Measurements from ENCODE around the gene HOXB3. TPM values are rescaled to one million over a fixed set of nuclear protein-coding genes. Genes with fewer than 3 reads are reported as not detected.
A peak's percentile ranks its signal among the peaks of the same experiment; 100 is the strongest.

The HOXB3 gene
- 100 to 1,000 TPM; 112 to 237 (median 181) TPM for polyA plus RNA-seq (ENCODE audit: insufficient read length in 4 of 4)

GRCh38 chr17:48589831-48590606, at the start of gene HOXB3:
Gene HOXB3, minus strand, starts transcription at chr17:48590241. Its CDS starts 37,767 bp downstream, at chr17:48552474.
- DNase-seq (ENCODE audit: low read depth in 4 of 4, low spot score in 2 of 4) = peak in 2 of 4 donors; percentile 91 to 95

DNA sequence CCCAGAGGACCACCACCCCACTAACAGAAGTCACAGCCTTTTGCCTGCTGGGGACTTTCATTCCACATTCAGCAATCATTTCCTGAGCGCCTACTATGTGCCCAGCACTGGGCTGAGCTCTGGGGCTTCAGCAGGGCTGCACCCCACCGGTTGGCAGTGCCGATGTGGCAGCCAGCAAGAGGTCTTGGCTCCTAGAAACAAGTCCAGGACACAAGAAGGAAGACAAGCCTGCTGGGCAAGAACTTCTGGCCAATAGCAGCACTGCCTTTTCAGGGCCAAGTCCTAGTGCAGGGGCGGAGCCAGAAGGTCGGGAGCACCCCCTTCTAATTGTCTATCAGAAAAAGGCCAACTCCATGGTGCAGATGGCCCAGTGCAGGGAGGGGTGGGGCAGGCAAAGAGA, 49.1 kb upstream of the HOXB3 start:
- DNase-seq (ENCODE audit: low read depth in 4 of 4, low spot score in 2 of 4) = no peak

DNA sequence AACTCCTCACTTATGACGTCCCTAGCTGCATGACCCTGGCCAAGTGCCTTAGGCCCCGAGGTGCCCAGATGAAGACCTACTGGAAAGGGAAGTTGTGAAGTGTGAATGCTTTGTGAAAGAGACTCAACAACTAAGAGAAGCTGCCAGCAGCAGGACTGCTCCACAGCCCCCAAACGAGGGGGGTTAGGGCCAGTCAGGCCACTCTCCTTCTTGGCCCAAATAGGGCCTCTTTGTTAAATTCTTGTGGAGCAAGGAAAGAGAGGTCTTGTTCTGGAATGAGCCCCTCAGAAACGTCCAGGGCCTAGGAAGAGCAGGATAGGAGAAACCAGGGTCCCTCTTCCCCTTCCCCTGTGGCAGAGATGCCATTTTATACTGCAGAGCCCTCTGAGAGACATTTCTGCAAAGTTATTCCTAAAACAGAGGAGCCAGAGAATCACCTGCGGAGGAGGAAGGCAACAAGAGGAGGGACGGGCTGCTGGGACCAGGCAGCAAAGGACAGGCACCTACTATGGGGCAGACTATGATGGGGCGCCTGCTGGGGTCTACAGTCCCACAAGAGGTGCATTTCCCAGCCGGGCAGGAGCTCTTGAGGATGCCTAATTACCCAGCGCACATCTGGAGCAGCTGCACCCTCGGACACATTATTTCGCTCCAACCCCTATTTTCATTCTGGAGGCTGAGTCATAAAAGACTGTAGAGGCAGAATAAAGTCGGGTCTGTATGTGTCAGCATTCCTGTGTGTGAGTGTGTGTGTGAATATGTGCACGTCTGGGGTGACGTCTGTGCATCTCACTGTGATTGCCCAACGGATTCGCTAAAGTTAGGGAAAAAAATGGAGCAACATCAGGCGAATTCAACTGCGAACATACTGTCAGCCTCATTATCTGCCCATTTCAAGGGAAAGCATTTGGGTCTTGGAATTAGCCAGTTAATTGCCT, 47.6 kb upstream of the HOXB3 start:
- DNase-seq (ENCODE audit: low read depth in 4 of 4, low spot score in 2 of 4) = no peak

GRCh38 chr17:48636177-48637018, 46.4 kb upstream of the HOXB3 start:
- peak in 1 of 4 donors; percentile 87 for DNase-seq (ENCODE audit: low read depth in 4 of 4, low spot score in 2 of 4)

GRCh38 chr17:48634493-48635208, 44.6 kb upstream of the HOXB3 start:
- DNase-seq (ENCODE audit: low read depth in 4 of 4, low spot score in 2 of 4) = no peak

DNA sequence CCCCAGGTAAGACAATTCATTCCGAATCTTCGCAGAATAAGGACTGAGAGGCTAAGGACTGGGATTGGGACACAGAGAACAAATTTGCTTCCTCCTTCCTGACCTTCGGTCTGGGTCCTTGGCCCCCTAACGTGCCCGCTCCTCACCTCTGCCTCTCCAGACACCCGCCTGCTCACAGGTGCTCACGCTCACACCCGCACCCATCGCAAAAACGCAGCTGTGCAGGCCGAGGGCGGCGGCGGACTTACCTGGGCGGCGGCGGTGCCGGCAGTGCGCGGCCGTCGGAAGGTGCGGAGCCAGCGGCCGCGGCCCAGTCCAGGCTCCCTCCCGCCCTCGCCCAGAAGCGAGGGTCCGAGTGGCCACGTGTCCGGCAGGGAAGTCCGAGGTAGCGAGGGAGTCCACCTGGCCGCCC, 43.2 kb upstream of the HOXB3 start:
- no peak for DNase-seq (ENCODE audit: low read depth in 4 of 4, low spot score in 2 of 4)

DNA sequence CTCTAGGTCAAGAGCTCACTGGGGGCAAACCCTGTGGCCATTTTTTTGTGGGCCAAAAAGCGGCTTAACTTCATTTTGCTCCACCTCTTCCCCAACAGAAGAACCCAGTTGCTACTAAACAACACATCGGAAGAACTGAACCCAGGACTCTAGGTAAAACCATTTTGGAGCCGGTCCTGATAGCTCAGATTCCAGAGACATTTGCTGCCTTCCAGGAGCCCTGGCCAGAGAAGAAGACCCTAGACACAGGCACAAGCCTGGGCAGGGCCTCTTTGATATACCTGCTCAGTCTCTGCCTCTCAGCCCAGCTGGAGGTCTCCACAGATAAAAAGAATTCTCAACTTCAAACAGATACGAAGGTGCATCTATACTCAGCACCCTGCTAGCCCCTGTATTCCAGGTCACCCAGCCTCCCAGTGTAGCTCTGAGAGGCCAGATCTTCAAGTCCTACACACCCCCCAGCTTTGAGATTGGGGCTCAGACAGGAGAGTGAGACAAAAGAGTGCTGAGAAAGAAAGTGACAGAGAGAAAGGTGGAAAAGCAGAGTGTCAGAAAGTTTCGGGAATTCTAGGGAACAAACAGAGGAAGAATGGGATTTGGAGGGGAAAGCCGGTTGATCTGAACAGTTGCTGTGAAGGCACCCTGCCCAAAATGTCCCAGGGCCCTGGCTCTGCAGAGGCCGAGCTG, 42.7 kb upstream of the HOXB3 start:
- no peak for DNase-seq (ENCODE audit: low read depth in 4 of 4, low spot score in 2 of 4)

- no peak for DNase-seq (ENCODE audit: low read depth in 4 of 4, low spot score in 2 of 4)
Measured at GRCh38 chr17:48631693-48632578, 41.9 kb upstream of the HOXB3 start.

GRCh38 chr17:48630925-48631692, 41.1 kb upstream of the HOXB3 start:
- no peak for DNase-seq (ENCODE audit: low read depth in 4 of 4, low spot score in 2 of 4)

DNA sequence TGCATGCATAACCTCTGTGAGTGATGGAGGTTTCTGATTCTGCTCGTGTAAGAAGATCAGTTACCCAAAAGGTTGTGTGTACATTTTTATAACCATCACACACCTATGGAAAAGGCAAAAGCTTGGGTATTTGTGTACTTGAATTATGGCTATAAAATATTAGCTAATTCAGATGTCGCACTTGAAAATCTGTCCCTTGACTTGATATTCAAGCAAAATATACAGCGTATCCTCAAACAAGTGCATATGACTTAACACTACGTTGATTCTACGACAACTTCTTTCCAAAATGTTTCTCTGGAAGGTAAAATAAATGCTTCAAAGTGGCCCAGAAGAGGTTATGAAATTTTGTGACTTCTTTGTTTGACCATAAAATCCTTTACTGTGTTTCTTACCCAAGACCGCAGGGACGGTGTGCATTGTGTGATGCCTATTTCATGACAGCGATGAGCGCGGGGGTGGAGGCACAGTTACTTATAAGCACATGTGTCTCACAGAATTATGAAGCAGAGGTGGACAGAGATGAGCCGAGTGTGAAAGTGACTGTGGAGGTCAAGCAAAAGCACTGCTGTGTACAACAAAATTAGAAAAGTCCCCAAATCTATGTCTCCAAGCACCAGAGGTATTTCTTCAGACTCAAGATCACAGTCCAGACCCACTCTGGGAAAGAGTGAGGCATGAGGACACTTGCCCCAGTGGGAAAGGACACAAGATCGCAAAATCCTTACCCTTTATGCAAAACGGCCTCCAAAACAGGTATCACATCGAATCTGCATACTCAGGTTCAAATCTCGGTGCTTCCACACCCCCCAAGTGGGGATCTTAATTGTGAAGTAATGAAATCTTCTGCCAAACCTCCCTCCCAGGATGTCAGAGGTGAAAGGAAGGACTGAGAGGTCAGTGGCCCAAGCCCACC, 40.2 kb upstream of the HOXB3 start:
- no peak for DNase-seq (ENCODE audit: low read depth in 4 of 4, low spot score in 2 of 4)

DNA sequence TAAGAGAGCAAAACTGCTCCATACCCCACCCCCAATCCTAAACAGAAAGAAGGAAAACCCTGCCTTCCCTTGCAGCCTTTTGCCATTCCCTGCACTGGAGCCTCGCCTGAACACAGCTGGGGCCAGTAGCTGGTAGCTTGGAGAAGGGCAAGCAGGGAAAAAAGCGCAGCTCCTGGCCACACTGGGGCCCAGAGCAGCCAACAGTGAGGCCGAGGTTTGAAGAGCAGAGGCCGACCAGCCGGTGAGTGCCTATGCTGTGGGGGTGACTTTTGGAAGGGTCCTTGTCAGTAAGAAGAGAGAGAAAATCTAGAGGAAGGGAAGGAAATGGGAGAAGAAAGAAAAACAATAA, 39.3 kb upstream of the HOXB3 start:
- no peak for DNase-seq (ENCODE audit: low read depth in 4 of 4, low spot score in 2 of 4)

GRCh38 chr17:48628649-48629410, 38.8 kb upstream of the HOXB3 start:
- DNase-seq (ENCODE audit: low read depth in 4 of 4, low spot score in 2 of 4) = no peak

GRCh38 chr17:48627623-48628521, 37.8 kb upstream of the HOXB3 start:
- DNase-seq (ENCODE audit: low read depth in 4 of 4, low spot score in 2 of 4) = no peak

DNA sequence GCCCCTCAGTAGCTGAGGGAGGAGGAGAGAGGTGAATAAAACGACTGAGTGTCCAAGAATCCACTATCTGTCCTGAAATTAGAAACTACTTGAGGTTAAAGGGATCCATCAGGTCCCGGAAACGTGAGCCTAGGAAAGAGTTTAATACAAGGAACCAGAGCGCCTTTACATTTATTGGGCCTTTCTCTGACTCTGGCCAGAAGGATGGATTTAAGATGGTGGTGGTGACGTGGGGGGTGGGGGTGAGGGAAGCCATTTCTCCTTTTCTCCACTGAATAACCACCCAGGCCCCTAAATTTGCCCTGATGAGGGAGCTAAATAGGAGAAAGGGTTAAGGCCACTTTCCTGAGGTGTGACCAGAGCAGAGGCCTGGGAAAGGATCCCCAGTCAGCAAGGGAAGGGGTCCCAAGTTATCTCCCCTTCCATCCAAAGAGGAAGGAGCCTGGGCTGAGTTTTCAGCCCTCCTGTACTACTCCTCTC, 37.1 kb upstream of the HOXB3 start:
- no peak for DNase-seq (ENCODE audit: low read depth in 4 of 4, low spot score in 2 of 4)
